Colon (tissue), 2 donors: ENCODE measurements around the gene ZNF358.

Experiments used
- FAIRE-seq: peaks from 2 replicates; lab custom pipeline; 2012; peaks lifted over from hg19 to GRCh38; lab: Jason Lieb, UNC
- donor health status: control.
- donor health status: control.

Gene ZNF358

DNA sequence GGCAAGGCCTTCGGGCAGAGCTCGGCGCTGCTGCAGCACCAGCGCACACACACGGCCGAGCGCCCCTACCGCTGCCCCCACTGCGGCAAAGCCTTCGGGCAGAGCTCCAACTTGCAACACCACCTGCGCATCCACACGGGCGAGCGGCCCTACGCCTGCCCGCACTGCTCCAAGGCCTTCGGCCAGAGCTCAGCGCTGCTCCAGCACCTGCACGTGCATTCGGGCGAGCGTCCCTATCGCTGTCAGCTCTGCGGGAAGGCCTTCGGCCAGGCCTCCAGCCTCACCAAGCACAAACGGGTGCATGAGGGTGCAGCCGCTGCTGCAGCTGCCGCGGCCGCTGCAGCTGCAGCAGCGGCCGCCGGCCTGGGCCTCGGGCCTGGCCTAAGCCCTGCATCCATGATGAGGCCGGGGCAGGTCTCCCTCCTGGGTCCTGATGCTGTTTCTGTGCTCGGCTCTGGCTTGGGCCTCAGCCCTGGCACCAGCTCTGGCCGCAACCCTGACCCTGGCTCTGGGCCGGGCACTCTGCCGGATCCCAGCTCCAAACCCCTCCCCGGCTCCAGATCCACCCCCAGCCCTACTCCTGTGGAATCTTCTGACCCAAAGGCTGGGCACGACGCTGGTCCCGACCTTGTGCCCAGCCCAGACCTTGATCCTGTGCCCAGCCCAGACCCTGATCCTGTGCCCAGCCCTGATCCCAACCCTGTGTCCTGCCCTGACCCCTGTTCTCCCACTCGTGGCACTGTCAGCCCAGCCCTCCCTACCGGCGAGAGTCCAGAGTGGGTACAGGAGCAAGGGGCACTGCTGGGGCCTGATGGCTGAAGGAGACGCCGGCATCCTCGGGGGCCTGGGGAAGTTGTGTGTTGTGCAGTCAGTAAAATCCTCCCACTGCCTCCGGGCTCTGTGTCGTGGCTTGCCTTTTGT is 4.5 kb downstream of the ZNF358 start:
- FAIRE-seq = no peak

DNA sequence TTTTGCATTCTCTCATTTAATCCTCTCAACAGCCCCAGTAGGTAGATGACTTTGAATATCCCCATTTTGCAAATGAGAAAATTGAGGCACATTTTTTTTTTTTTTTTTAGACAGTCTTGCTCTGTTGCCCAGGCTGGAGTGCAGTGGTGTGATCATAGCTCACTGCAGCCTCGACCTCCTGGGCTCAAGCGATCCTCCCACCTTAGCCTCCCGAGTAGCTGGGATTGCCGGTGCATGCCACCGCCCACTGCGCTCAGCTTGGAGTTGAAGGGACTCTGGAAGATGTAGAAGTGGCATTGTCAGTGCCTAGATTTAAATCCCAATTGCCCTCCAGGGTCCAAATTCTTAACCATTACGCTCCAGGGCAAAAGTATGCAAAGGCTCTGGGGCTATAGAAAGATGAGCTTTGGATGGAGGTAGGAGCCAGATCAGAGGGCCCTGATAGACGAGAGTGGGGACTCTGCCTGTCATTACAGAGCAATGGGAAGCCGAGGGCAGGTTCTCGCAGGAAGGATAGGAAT is 5.7 kb downstream of the ZNF358 start:
- no peak for FAIRE-seq

DNA sequence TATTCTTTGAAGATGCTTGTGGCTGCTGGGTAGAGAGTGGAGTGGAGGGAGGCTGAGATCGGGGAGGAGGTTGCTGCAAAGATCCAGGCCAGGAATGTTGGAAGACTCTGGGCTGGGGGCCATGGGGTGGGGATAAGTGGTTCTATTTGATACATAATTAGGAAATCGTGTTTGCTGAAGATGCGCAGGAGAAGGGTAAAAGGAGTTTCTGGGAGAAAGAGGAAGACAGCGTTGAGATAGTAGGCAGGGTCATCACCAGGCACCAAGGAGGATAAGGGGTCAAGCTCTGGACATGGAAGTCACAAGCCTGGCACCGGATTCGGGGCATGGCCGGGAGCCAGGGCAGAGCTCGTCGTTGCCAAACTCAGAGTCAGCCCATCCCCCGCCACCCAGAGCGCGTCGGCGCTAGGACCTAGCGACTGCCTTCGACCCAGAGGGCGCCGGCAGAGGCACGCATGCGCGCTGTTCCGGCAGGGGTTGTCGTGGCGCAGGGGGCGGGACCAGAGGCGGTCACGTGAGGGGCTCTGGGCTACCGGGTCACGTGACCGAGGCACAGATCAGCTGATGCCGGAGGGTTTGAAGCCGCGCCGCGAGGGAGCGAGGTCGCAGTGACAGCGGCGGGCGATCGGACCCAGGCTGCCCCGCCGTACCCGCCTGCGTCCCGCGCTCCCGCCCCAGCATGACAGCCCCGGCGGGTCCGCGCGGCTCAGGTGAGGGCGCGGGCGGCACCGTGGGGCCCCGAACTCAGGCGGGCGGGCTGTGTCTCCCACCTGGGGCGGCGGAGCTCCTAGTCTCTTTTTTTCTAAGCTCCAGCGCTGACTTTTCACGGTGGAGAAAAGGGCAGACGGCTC is 6.4 kb downstream of the ZNF358 start, which contains the start of gene MCOLN1:
Gene MCOLN1 (plus strand): TSS at position 553 of the 851 bp plus-strand sequence. CDS start 127 bp downstream, at position 680.
- no peak for FAIRE-seq

DNA sequence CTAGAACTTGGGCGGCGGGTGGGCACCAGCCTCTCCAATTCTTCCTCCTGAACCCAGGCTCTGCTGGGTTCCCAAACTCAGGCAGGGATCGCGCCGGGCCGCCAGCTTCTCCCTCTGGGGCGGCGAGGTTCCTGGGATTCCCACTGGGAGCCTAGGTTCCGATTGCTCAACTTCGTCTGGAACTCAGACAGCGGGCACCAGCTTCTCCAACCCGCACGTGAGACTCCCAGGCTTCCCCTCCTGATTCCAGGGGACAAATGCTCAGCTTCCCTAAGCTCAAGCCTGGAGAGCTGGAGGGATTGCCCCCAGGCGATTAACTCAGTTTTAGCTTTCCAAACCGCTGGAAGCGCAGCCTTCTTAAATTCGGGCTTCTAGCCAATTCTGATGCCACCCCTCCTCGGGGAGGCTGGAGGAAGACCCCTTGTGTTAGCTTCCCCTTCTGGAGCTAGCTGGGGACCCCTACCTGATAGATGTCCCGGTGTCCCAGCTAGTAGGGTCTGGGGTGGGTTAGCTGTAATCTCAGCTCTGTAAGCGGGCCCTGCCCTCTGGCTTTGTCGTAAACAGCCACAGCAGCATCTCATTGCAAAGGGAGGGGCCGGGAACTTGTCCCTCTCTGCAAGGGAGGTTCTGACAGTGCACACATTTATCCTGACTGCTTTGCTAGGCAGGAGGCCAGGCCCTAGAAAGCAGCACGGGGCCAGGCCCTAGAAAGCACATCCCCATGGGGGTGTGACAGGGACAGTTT is 7.2 kb downstream of the ZNF358 start:
- no peak for FAIRE-seq

DNA sequence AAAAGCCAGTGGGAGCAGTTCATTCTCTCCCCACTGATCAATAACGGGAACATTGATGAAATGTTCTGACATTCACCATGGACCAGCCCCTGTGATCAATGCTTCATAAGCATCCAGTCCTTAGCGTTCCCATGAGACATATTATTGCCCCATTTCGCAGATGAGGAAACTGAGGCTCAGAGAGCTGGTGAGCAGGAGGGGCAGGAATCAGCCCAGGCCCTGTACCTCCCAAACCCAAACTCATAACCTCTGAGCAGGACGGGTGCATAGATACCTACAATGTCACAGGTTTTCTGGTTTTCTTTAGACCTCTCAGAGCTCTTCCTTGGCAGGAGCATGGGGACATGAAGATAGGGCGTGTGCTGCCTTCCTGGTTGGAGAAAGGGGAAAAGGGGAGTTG is 8.6 kb downstream of the ZNF358 start:
- FAIRE-seq = no peak

DNA sequence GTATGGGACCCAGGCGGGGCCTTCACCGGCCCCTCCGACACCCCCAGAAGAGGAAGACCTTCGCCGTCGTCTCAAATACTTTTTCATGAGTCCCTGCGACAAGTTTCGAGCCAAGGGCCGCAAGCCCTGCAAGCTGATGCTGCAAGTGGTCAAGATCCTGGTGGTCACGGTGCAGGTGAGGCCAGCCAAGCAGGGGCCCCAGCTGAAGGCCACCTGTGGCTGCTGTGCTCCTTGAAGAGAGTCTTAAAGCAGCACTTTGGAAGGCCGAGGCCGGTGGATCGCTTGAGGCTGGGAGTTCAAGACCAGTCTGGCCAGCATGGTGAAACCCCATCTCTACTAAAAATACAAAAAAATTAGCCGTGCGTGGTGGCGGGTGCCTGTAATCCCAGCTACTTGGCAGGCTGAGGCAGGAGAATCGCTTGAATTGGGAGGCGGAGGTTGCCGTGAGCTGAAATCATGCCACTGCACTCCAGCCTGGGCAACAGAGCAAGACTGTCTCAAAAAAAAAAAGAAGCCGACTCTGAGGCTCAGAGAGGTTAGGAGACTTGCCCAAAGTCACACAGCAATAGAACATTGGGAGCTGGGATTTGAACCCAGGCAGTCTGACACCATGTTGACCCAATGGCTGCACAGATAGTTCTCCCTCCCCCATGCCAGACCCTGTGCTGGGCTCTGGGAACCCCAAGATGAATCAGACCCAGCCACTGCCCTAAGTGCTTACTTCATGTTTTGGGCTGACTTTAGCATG is 9.3 kb downstream of the ZNF358 start:
- no peak for FAIRE-seq

DNA sequence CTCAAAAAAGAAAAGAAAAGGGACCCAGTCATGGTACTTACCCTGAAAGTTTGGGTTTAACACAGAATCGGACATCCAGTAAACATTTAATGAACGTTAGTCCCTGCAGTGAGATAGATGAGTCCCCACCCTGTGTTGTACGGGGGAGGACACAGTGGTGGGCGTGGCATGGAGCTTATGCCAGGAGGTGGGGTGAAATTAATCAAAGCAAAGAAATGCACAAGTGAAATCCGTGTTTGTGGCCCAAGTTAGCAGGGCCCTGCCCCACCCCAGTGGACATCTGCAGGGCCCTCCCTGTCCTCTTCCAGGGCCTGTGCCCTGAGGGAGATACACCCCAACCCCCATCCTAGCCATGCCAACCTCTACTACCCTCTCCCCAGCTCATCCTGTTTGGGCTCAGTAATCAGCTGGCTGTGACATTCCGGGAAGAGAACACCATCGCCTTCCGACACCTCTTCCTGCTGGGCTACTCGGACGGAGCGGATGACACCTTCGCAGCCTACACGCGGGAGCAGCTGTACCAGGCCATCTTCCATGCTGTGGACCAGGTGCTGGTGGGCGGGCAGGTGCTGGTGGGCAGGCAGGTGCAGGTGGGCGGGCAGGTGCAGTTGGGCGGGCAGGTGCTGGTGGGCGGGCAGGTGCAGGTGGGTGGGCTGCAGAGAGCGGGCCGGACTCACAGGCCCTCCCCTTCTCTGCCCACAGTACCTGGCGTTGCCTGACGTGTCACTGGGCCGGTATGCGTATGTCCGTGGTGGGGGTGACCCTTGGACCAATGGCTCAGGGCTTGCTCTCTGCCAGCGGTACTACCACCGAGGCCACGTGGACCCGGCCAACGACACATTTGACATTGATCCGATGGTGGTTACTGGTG is 10.4 kb downstream of the ZNF358 start:
- FAIRE-seq = no peak

DNA sequence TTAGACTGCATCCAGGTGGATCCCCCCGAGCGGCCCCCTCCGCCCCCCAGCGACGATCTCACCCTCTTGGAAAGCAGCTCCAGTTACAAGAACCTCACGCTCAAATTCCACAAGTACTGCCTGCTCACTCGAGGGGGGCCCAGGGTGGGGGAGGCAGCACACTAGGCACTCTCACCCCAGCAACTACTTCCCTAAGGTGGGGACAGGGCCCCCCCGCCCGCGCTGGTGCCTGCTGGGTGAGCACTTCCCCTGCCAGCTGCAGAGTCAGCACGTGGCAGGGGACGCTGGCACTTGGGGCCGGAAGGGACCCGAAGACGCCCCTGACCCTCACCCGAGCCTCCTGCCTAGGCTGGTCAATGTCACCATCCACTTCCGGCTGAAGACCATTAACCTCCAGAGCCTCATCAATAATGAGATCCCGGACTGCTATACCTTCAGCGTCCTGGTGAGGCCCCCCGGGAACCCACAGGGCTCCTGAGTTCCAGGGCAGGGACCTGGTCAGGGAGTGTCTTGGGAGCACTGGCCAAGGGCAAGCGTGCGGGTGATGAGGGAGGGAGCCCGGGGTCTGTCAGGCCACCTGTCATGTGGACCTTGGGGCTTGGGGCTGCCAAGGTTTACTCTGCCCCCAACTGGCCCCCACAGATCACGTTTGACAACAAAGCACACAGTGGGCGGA is 11.8 kb downstream of the ZNF358 start:
- no peak for FAIRE-seq

DNA sequence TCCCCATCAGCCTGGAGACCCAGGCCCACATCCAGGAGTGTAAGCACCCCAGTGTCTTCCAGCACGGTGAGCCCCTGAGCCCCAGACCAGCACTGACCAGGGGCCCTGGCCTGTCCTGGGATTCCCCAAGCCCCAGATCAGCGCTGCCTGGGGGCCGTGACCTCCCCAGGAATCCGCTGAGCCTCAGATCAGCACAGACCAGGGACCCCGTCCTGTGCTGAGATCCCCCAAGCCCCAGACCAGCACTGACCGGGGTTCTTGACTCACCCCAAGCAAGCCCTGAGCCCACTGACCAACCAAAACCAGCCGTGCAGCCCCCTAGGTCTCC is 12.3 kb downstream of the ZNF358 start:
- FAIRE-seq = no peak

DNA sequence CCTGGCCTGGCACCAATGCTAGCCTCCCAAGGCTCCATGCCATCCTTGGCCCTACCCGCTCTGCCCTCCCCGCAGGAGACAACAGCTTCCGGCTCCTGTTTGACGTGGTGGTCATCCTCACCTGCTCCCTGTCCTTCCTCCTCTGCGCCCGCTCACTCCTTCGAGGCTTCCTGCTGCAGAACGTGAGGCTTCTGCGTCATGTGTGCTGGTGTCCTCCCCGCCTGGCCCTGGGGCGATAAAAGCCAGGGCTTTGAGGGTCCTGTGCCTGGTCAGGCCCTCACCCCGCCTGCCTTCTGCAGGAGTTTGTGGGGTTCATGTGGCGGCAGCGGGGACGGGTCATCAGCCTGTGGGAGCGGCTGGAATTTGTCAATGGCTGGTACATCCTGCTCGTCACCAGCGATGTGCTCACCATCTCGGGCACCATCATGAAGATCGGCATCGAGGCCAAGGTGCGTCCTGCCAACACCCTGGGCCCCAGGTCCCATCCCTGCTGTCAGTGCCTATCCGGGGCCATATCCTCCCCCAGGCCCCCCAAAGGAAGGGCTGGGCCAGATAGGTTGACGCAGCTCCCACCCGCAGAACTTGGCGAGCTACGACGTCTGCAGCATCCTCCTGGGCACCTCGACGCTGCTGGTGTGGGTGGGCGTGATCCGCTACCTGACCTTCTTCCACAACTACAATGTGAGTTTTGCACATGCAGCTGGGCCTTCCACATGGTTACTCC is 12.8 kb downstream of the ZNF358 start:
- FAIRE-seq = no peak

DNA sequence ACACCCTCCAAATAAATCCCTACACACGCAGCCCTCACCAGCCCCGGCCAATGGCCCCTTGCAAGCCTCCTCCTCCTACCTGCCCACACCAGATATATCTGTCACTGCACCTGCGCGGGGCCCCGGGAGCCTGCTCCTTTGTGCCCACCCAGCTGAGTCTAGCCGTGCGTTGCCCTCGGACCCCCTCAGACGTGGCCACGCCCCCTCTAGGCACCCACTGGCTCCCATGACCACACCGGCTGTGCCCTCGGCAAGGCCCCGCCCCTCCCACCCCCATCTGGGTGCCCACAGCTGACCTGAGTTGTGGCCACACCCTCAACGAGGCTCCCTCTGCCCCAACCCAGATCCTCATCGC is 13.3 kb downstream of the ZNF358 start:
- FAIRE-seq = no peak

DNA sequence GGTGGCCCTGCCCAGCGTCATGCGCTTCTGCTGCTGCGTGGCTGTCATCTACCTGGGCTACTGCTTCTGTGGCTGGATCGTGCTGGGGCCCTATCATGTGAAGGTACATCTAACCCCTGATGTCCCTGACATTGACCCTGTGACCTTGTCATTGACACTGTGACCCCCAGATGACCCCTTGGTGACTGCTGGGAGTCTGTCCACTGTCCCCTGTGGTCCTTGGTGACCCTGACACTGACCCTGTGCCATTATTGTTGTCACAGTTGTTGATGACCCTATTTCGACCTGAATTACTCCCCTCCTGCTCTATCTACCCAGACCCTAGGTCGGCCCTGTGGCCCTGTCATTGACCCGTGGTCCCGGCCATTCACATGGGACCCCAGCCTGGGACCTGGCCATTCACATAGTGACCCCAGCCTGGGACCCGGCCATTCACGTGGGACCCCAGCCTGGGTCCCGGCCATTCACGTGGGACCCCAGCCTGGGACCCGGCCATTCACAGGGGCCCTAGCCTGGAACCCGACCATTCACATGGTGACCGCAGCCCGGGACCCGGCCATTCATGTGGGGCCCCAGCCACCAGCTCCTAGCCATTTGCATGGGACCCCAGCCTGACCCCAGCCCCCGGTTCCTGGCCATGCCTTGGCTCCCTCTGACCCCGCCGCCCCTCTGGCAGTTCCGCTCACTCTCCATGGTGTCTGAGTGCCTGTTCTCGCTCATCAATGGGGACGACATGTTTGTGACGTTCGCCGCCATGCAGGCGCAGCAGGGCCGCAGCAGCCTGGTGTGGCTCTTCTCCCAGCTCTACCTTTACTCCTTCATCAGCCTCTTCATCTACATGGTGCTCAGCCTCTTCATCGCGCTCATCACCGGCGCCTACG is 13.9 kb downstream of the ZNF358 start:
- FAIRE-seq = no peak

DNA sequence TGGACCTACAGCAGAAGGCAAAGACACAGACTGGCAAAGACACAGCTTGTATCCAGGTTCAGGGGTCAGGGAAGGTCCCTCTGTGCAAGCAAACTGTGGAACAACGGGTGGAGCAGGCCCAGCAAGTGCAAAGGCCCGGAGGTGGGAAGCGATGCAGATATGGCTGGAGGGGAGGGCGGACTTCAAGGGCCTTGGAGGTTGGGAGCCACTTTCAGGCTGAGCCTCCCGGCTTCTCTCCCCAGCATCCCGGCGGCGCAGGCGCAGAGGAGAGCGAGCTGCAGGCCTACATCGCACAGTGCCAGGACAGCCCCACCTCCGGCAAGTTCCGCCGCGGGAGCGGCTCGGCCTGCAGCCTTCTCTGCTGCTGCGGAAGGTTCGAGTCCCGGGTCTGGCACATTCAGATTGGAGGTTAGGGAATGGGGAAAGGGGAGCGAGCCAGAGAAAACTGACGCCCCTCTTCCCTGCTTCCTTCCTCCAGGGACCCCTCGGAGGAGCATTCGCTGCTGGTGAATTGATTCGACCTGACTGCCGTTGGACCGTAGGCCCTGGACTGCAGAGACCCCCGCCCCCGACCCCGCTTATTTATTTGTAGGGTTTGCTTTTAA is 17.5 kb downstream of the ZNF358 start:
- no peak for FAIRE-seq

DNA sequence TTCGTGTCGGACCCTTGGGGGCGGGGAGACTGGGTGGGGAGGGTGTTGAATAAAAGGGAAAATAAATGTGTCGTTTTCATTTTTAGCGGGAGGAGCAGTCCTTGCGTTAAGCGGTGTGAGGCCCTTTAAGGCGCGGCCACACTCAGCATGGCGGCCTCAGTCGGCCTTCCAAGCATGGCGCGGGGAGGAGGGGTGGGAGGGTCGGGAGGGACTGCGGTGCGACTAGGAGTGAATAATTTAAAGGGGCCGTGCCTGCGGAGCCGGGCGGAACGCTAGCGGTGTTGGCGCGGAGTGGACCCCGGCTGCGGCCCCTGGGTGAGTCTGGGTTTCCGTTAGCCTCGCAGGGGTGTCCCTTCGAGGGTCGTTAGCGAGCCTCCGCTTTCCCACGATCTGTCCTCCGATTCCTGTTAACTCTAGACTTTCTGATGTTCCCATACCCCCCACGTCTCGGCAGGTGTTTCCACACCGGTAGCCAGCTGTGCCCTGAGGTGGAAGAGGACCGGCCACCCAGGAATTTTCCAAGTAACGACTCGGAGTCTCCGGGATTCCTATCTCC is 18.1 kb downstream of the ZNF358 start:
- FAIRE-seq = no peak

DNA sequence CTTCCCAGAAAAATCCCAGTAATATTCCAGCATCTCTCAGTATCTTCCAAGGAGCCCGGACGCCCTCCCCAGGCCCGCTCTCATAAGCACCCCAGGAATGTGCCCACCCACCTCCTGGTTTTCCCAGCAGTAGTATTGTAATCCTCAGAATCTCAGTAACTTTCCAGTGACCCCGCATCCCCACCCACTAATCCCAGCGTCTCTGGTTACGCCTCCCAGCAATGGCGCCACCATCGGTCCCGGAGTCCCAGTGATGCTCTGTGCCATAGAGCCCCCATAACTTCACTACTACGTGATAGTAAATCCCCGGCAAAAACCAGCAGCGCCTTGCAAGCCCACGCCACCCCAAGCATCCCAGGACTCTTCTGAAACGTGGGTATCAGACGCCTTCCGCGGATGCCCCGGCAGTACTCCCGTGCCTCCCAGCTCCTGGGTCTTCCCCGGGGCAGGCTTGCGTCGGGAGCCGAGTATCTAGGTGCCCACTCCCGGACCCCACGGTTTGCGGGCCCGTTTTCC is 18.7 kb downstream of the ZNF358 start:
- no peak for FAIRE-seq

DNA sequence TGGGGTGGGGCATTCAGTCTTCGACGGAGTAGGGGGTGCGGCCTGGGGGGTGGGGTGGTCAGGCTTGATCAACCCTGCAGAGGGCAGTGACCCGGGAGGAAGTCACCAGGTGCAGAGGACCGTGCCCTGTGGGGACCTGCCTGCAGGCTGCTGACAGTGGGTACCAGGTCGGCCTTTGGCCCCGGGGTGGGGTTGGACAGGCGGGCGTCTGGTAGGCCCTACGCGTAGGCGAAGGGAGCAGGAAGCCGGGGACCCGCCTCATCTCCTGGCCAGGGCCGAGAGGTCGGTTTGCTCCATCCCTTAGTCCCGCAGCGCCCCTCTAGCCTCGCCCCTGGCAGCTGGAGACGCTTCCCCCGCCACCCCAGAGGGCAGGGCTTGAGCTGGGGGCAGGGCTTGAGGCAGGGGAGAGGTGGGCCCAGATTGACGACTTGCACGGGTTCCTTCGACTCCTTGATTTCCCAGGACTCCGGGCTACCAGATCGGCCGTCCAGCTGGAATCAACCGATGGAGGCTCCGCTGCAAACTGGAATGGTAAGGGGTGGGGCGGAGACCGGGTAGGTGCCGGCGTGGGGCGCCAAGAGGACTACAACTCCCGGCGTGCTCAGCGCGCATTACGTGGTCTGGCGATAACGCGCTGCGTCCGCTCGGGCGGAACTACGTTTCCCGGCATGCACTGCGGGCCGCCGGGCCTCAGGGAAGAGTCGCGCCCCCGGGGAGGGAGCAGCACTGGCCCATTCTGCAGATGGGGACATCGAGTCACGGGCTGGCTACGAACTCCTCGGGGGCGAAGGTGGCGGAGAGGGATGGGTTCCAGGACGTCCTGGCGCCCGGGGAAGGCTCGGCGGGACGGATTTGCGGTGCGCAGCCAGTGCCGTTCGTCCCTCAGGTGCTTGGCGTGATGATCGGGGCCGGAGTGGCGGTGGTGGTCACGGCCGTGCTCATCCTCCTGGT is 19.4 kb downstream of the ZNF358 start, which contains the start of gene PNPLA6:
Gene PNPLA6 (plus strand): TSS at position 671 of the 951 bp plus-strand sequence. CDS start 72 bp downstream, at position 743.
- FAIRE-seq = no peak
